ENCODE data around the gene ZSCAN21. TPM values are rescaled to one million over a fixed set of nuclear protein-coding genes. Genes with fewer than 3 reads are reported as not detected.

Gene ZSCAN21
- total RNA-seq, 1 donor, result 9.8 TPM

GRCh38 chr7:100079024-100079560, 29.5 kb downstream of the ZSCAN21 start:
- H3K27me3 ChIP-seq (ENCODE audit: insufficient read depth, low read length), result no peaks in the 10 kb centered on the region
- TF ChIP-seq CTCF (IDR thresholded peaks at IDR 0.05; ENCODE audit: extremely low read depth, low read depth, low read length), result no peak
- H2AFZ ChIP-seq (ENCODE audit: low read length), result no peak overlapping the region
- H3K27ac ChIP-seq (ENCODE audit: low read depth, low read length), result no peak overlapping the region
- H3K4me1 ChIP-seq (ENCODE audit: insufficient read depth, low read length), result peaks cover 17% of the 10 kb centered on the region
- H3K4me2 ChIP-seq (ENCODE audit: insufficient read depth, low read length), result no peak overlapping the region
- H3K4me3 ChIP-seq (ENCODE audit: insufficient read depth, low read length), result no peak overlapping the region
- H3K9me3 ChIP-seq (ENCODE audit: low read depth, low read length), result no peaks in the 10 kb centered on the region
- H3K79me2 ChIP-seq (ENCODE audit: insufficient read depth, low read length), result peaks cover 65% of the 10 kb centered on the region
- peaks cover 21% of the 10 kb centered on the region for H4K20me1 ChIP-seq (ENCODE audit: insufficient read depth, low read length)
- peak; percentile 17 for DNase-seq (ENCODE audit: insufficient read length, low spot score, missing footprints)
- peaks cover 46% of the 10 kb centered on the region for H3K36me3 ChIP-seq (ENCODE audit: insufficient read depth, low read length)

- Histone ChIP-seq H3K27ac (ENCODE audit: low read depth, low read length) (peak overlapping the region; percentile 82), H3K79me2 (ENCODE audit: insufficient read depth, low read length) (peaks cover 52% of the 10 kb centered on the region), H3K4me2 (ENCODE audit: insufficient read depth, low read length) (peak overlapping the region; percentile 100), H3K27me3 (ENCODE audit: insufficient read depth, low read length) (no peaks in the 10 kb centered on the region), H3K4me3 (ENCODE audit: insufficient read depth, low read length) (peak overlapping the region; percentile 84), H3K9me3 (ENCODE audit: low read depth, low read length) (no peaks in the 10 kb centered on the region), H2AFZ (ENCODE audit: low read length) (peak overlapping the region; percentile 73), H4K20me1 (ENCODE audit: insufficient read depth, low read length) (peaks cover 21% of the 10 kb centered on the region), H3K36me3 (ENCODE audit: insufficient read depth, low read length) (peaks cover 27% of the 10 kb centered on the region), H3K4me1 (ENCODE audit: insufficient read depth, low read length) (peaks cover 17% of the 10 kb centered on the region)
- DNase-seq (ENCODE audit: insufficient read length, low spot score, missing footprints), result no peak
- TF ChIP-seq CTCF (IDR thresholded peaks at IDR 0.05; ENCODE audit: extremely low read depth, low read depth, low read length), result no peak
Observed at GRCh38 chr7:100080907-100081534, 31.4 kb downstream of the ZSCAN21 start.

- Histone ChIP-seq H4K20me1 (ENCODE audit: insufficient read depth, low read length) (peaks cover 21% of the 10 kb centered on the region), H3K27me3 (ENCODE audit: insufficient read depth, low read length) (no peaks in the 10 kb centered on the region), H3K9me3 (ENCODE audit: low read depth, low read length) (no peaks in the 10 kb centered on the region), H3K4me3 (ENCODE audit: insufficient read depth, low read length) (peak within 1 kb of the TSS; percentile 84), H3K36me3 (ENCODE audit: insufficient read depth, low read length) (peaks cover 23% of the 10 kb centered on the region), H3K4me2 (ENCODE audit: insufficient read depth, low read length) (peak within 1 kb of the TSS; percentile 100), H3K27ac (ENCODE audit: low read depth, low read length) (peak within 1 kb of the TSS; percentile 82), H2AFZ (ENCODE audit: low read length) (peak within 1 kb of the TSS; percentile 73), H3K4me1 (ENCODE audit: insufficient read depth, low read length) (peaks cover 18% of the 10 kb centered on the region), H3K79me2 (ENCODE audit: insufficient read depth, low read length) (peaks cover 48% of the 10 kb centered on the region)
- peak; percentile 98 for DNase-seq (ENCODE audit: insufficient read length, low spot score, missing footprints)
- peak; percentile 74 for TF ChIP-seq CTCF (IDR thresholded peaks at IDR 0.05; ENCODE audit: extremely low read depth, low read depth, low read length)
Observed at GRCh38 chr7:100081535-100082102, 32.0 kb downstream of the ZSCAN21 start, which contains the start of gene ZNF3. TSS of gene ZNF3 (minus strand) at chr7:100081723. CDS start at chr7:100077357, 4,366 bp downstream.

GRCh38 chr7:100082978-100083377, 33.4 kb downstream of the ZSCAN21 start:
- Histone ChIP-seq H3K27me3 (ENCODE audit: insufficient read depth, low read length) (no peaks in the 10 kb centered on the region), H4K20me1 (ENCODE audit: insufficient read depth, low read length) (peaks cover 19% of the 10 kb centered on the region), H3K9me3 (ENCODE audit: low read depth, low read length) (no peaks in the 10 kb centered on the region), H2AFZ (ENCODE audit: low read length) (no peak overlapping the region), H3K36me3 (ENCODE audit: insufficient read depth, low read length) (peaks cover 15% of the 10 kb centered on the region), H3K4me1 (ENCODE audit: insufficient read depth, low read length) (peaks cover 30% of the 10 kb centered on the region), H3K4me3 (ENCODE audit: insufficient read depth, low read length) (no peak overlapping the region), H3K4me2 (ENCODE audit: insufficient read depth, low read length) (peak overlapping the region; percentile 71), H3K79me2 (ENCODE audit: insufficient read depth, low read length) (peaks cover 36% of the 10 kb centered on the region), H3K27ac (ENCODE audit: low read depth, low read length) (no peak overlapping the region)
- no peak for TF ChIP-seq CTCF (IDR thresholded peaks at IDR 0.05; ENCODE audit: extremely low read depth, low read depth, low read length)
- no peak for DNase-seq (ENCODE audit: insufficient read length, low spot score, missing footprints)

All from osteoblast (primary cell).